ENCODE measurements around the gene DKK3. TPM values are rescaled to one million over a fixed set of nuclear protein-coding genes. Genes with fewer than 3 reads are reported as not detected.
"Not testable (repeated sequence)": the region's sequence is repeated elsewhere in the genome, so short reads cannot be mapped to it uniquely, and the experiment has no call there.

Gene DKK3
- total and polyA plus RNA-seq, 5 donors: 2,307 to 3,299 (median 2,883) TPM

GRCh38 chr11:12048936-12049790, 40.7 kb upstream of the DKK3 start:
- no peaks in the 10 kb centered on the region for H3K9me3 ChIP-seq (ENCODE audit: control insufficient read depth, low read length)
- H3K4me1 ChIP-seq (ENCODE audit: control insufficient read depth, insufficient read depth, low read length): peaks cover 5% of the 10 kb centered on the region
- no peak overlapping the region for H3K4me3 ChIP-seq (ENCODE audit: low read length)
- intact Hi-C loops (cut with DNase I): loop anchor here (2.0 to 10.0 kb wide), 4 partner anchors 114 to 233 kb away; no protein-coding TSS in a partner anchor
- no peak for DNase-seq
- no peaks in the 10 kb centered on the region for H3K27me3 ChIP-seq (ENCODE audit: control insufficient read depth, insufficient read depth)
- WGBS: 91% methylated on average over 18 of the region's 18 CpGs
- H3K27ac ChIP-seq (ENCODE audit: low read length): no peak overlapping the region
- no peak for ATAC-seq

GRCh38 chr11:12046636-12047236, 38.3 kb upstream of the DKK3 start:
- no peak overlapping the region for H3K4me3 ChIP-seq (ENCODE audit: low read length)
- no peaks in the 10 kb centered on the region for H3K27me3 ChIP-seq (ENCODE audit: control insufficient read depth, insufficient read depth)
- intact Hi-C loops (cut with DNase I): loop anchor here in 3 of 4 donors (1.0 to 10.0 kb wide), 5 partner anchors 112 to 236 kb away; no protein-coding TSS in a partner anchor
- peaks cover 5% of the 10 kb centered on the region for H3K4me1 ChIP-seq (ENCODE audit: control insufficient read depth, insufficient read depth, low read length)
- H3K27ac ChIP-seq (ENCODE audit: low read length): no peak overlapping the region
- ATAC-seq (no peak), DNase-seq (no peak)
- H3K9me3 ChIP-seq (ENCODE audit: control insufficient read depth, low read length): no peaks in the 10 kb centered on the region
- 65% methylated on average over 5 of the region's 5 CpGs for WGBS

GRCh38 chr11:12045914-12046635, 37.6 kb upstream of the DKK3 start:
- intact Hi-C loops (cut with DNase I): loop anchor here (2.0 to 10.0 kb wide), 5 partner anchors 111 to 236 kb away; no protein-coding TSS in a partner anchor
- ATAC-seq (no peak), DNase-seq (no peak)
- H3K4me1 ChIP-seq (ENCODE audit: control insufficient read depth, insufficient read depth, low read length): peaks cover 5% of the 10 kb centered on the region
- H3K27ac ChIP-seq (ENCODE audit: low read length): no peak overlapping the region
- H3K4me3 ChIP-seq (ENCODE audit: low read length): no peak overlapping the region
- 81% methylated on average over 7 of the region's 7 CpGs for WGBS
- H3K9me3 ChIP-seq (ENCODE audit: control insufficient read depth, low read length): no peaks in the 10 kb centered on the region
- H3K27me3 ChIP-seq (ENCODE audit: control insufficient read depth, insufficient read depth): no peaks in the 10 kb centered on the region

DNA sequence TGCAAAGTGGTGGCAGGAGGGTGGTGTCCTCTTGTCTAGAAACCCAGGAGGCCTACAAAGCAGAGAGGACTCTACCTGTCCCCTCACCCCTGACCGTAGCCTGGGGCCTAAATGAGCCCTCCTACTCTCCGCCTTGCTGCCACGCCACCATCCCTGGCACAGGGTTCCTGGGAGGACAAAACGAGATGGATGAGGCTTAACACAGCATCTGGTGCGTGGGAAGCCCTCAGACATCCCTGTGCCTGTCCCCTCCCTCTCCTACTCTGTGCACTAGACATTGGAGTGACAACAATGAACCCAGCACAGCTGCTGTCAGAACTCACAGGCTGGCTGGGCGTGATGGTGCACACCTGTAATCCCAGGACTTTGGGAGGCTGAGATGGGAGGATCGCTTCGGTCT, 36.4 kb upstream of the DKK3 start:
- WGBS: 80% methylated on average over 8 of the region's 8 CpGs
- intact Hi-C loops (cut with DNase I): loop anchor here (2.0 to 10.0 kb wide), 6 partner anchors 110 to 247 kb away; no protein-coding TSS in a partner anchor
- peak in 1 of 2 donors; percentile 14 for ATAC-seq

DNA sequence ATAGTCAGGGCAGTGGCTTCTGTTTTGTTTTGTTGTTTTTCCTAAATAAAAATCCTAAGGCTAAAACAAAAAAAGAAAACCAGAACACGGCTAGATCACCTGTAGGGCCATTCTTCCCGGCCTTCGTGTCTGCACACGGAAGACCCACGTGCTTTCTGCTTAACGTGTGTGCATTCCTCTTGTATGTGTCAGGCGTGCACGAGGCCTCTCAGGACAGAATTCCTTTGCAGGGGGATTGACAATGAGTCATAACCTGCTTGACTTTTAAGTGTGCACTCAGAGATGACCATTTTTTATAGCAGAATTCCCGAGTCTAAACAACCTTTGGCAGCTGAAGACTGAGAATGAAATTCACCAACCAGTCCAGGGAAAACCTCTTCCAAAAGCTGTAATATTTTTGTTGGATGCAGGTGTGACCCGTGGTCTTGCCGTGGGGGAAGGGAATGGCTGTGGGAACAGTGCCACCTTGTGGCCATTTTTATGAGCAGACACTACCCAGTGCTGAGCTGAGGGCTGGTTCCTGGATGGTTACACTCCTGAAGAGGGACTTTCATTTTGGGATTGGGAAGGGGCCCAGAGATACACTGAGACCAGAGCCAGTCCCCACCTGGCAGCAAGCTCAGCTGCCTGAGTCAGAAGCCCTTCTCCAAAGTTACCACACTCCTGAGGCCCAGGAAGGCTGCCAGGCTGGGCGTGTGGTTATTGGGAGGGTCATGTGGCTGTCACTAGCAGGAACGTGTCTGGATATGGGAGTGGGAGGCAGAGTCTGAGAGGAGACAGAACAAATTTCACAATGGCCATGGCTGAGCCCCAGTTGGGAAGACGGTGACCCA, 35.7 kb upstream of the DKK3 start:
- no peak overlapping the region for H3K4me3 ChIP-seq (ENCODE audit: low read length)
- ATAC-seq (peak; percentile 88), DNase-seq (peak; percentile 91 to 93 (median 92))
- no peaks in the 10 kb centered on the region for H3K9me3 ChIP-seq (ENCODE audit: control insufficient read depth, low read length)
- no peaks in the 10 kb centered on the region for H3K27me3 ChIP-seq (ENCODE audit: control insufficient read depth, insufficient read depth)
- intact Hi-C loops (cut with DNase I): loop anchor here (2.0 to 10.0 kb wide), 4 partner anchors 109 to 247 kb away; no protein-coding TSS in a partner anchor
- H3K4me1 ChIP-seq (ENCODE audit: control insufficient read depth, insufficient read depth, low read length): no peaks in the 10 kb centered on the region
- peak overlapping the region; percentile 74 for H3K27ac ChIP-seq (ENCODE audit: low read length)
- WGBS: 10% methylated on average over 14 of the region's 14 CpGs

More for the DNA sequence above, 36.4 kb upstream of the DKK3 start:
- peak overlapping the region; percentile 74 for H3K27ac ChIP-seq (ENCODE audit: low read length)
- H3K27me3 ChIP-seq (ENCODE audit: control insufficient read depth, insufficient read depth): no peaks in the 10 kb centered on the region
- no peak overlapping the region for H3K4me3 ChIP-seq (ENCODE audit: low read length)
- no peaks in the 10 kb centered on the region for H3K9me3 ChIP-seq (ENCODE audit: control insufficient read depth, low read length)
- DNase-seq: no peak
- no peaks in the 10 kb centered on the region for H3K4me1 ChIP-seq (ENCODE audit: control insufficient read depth, insufficient read depth, low read length)

GRCh38 chr11:12043221-12043620, 34.8 kb upstream of the DKK3 start:
- no peaks in the 10 kb centered on the region for H3K4me1 ChIP-seq (ENCODE audit: control insufficient read depth, insufficient read depth, low read length)
- no peaks in the 10 kb centered on the region for H3K9me3 ChIP-seq (ENCODE audit: control insufficient read depth, low read length)
- no peak for DNase-seq
- intact Hi-C loops (cut with DNase I): loop anchor here (5.0 to 10.0 kb wide), 3 partner anchors 108 to 246 kb away; no protein-coding TSS in a partner anchor
- H3K27ac ChIP-seq (ENCODE audit: low read length): peak overlapping the region; percentile 56
- H3K4me3 ChIP-seq (ENCODE audit: low read length): no peak overlapping the region
- ATAC-seq: no peak
- WGBS: 86% methylated on average over 7 of the region's 7 CpGs
- H3K27me3 ChIP-seq (ENCODE audit: control insufficient read depth, insufficient read depth): no peaks in the 10 kb centered on the region

DNA sequence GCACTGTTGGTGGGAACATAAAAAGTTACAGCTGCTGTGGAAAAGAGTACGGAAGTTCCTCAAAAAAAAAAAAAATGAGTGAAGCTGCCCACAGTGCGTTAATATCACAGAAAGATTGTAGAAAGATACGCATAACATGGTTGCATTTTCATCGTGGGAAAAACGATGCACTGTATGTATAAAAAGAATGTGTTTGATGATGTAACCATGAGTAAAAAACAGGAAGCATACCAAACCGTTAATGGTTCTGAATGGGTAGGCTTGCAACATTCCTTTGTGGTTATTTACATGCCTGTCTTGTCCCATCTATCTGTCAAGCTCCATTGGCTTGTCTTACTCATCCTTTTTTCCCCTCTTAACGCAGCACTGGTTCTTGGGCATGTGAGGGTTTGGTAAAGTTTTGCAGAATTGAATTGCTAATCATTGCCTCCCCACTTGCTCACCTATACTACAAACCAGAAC, 33.8 kb upstream of the DKK3 start:
- no peaks in the 10 kb centered on the region for H3K9me3 ChIP-seq (ENCODE audit: control insufficient read depth, low read length)
- ATAC-seq (no peak), DNase-seq (no peak)
- no peak overlapping the region for H3K27ac ChIP-seq (ENCODE audit: low read length)
- H3K27me3 ChIP-seq (ENCODE audit: control insufficient read depth, insufficient read depth): no peaks in the 10 kb centered on the region
- intact Hi-C loops (cut with DNase I): loop anchor here (5.0 to 10.0 kb wide), 3 partner anchors 107 to 245 kb away; no protein-coding TSS in a partner anchor
- H3K4me1 ChIP-seq (ENCODE audit: control insufficient read depth, insufficient read depth, low read length): no peaks in the 10 kb centered on the region
- 69% methylated on average over 7 of the region's 7 CpGs for WGBS
- H3K4me3 ChIP-seq (ENCODE audit: low read length): no peak overlapping the region

- ATAC-seq: not testable (repeated sequence)
Observed at GRCh38 chr11:12040719-12041118, 32.3 kb upstream of the DKK3 start.

DNA sequence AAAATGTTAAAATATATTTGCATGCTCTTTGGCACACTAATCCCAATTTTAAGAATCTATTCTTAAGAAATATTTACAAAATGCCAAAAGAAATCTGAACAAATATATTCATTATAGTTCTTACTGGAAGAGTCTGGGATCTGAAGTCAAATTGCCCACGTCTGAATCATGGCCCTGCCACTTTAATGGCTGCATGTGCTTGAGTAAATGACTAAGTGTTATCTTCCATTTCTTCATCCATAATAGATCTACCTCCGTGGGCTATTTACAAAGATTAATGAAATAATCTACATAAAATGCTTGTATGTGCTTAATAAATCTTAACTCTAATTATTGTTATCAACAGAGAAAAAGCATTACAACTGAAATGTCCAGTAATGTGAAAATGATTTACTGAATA, 24.5 kb upstream of the DKK3 start:
- 75% methylated on average over 2 of the region's 2 CpGs for WGBS
- no peak overlapping the region for H3K27ac ChIP-seq (ENCODE audit: low read length)
- no peak for DNase-seq
- peaks cover 2% of the 10 kb centered on the region for H3K9me3 ChIP-seq (ENCODE audit: control insufficient read depth, low read length)
- H3K4me1 ChIP-seq (ENCODE audit: control insufficient read depth, insufficient read depth, low read length): no peaks in the 10 kb centered on the region
- no peaks in the 10 kb centered on the region for H3K27me3 ChIP-seq (ENCODE audit: control insufficient read depth, insufficient read depth)
- intact Hi-C loops (cut with DNase I): loop anchor here in 1 of 4 donors (10.0 kb wide), 1 partner anchor 228 kb away; no protein-coding TSS in a partner anchor
- ATAC-seq: no peak
- no peak overlapping the region for H3K4me3 ChIP-seq (ENCODE audit: low read length)

More at GRCh38 chr11:12040719-12041118, 32.3 kb upstream of the DKK3 start:
- intact Hi-C loops (cut with DNase I): loop anchor here (5.0 to 10.0 kb wide), 3 partner anchors 106 to 243 kb away; no protein-coding TSS in a partner anchor
- not testable (repeated sequence) for H3K9me3 ChIP-seq (ENCODE audit: control insufficient read depth, low read length); H3K27ac ChIP-seq (ENCODE audit: low read length); H3K27me3 ChIP-seq (ENCODE audit: control insufficient read depth, insufficient read depth); H3K4me1 ChIP-seq (ENCODE audit: control insufficient read depth, insufficient read depth, low read length); H3K4me3 ChIP-seq (ENCODE audit: low read length); DNase-seq
- WGBS: 96% methylated on average over 5 of the region's 5 CpGs
